ENCODE data around the gene SEMA4A.
"Not testable (repeated sequence)": the region's sequence is repeated elsewhere in the genome, so short reads cannot be mapped to it uniquely, and the experiment has no call there.

The SEMA4A gene

GRCh38 chr1:156153362-156153761 is at the start of gene SEMA4A:
SEMA4A (plus strand) TSS chr1:156153585; CDS start chr1:156154579, 994 bp downstream.
- DNase-seq, result no peak

GRCh38 chr1:156104065-156104810 is 49.1 kb upstream of the SEMA4A start:
- DNase-seq, result peak in 6 of 14 donors; percentile 18 to 41 (median 22)

GRCh38 chr1:156104861-156105832 is 48.2 kb upstream of the SEMA4A start:
- DNase-seq, result no peak

GRCh38 chr1:156106624-156107488 is 46.5 kb upstream of the SEMA4A start:
- DNase-seq, result peak in 5 of 14 donors; percentile 49 to 60 (median 58)

- no peak for DNase-seq
These were observed 45.3 kb upstream of the SEMA4A start for GRCh38 chr1:156108057-156108456.

GRCh38 chr1:156108664-156109241 is 44.6 kb upstream of the SEMA4A start:
- no peak for DNase-seq

GRCh38 chr1:156110252-156110651 is 43.1 kb upstream of the SEMA4A start:
- no peak for DNase-seq

- no peak for DNase-seq
These were observed 41.9 kb upstream of the SEMA4A start for GRCh38 chr1:156111355-156111962.

- peak in 4 of 14 donors; percentile 18 to 48 (median 32) for DNase-seq
These were observed 40.9 kb upstream of the SEMA4A start for GRCh38 chr1:156112276-156113137.

GRCh38 chr1:156113282-156113950 is 40.0 kb upstream of the SEMA4A start:
- no peak for DNase-seq

- peak; percentile 29 to 94 (median 78) for DNase-seq
These were observed 39.1 kb upstream of the SEMA4A start, which contains the start of gene LMNA for GRCh38 chr1:156114101-156114918. LMNA (plus strand) TSS chr1:156114711; CDS start chr1:156114919, 208 bp downstream.

- DNase-seq, result peak in 3 of 14 donors; percentile 62 to 74 (median 70)
These were observed 38.4 kb upstream of the SEMA4A start for GRCh38 chr1:156114919-156115513.

GRCh38 chr1:156115514-156116374 is 37.6 kb upstream of the SEMA4A start:
- DNase-seq, result peak in 10 of 14 donors; percentile 55 to 84 (median 75)

- not testable (repeated sequence) for DNase-seq
These were observed 36.7 kb upstream of the SEMA4A start for GRCh38 chr1:156116731-156117130.

GRCh38 chr1:156117414-156118176 is 35.8 kb upstream of the SEMA4A start:
- DNase-seq, result no peak

- no peak for DNase-seq
These were observed 35.1 kb upstream of the SEMA4A start for GRCh38 chr1:156118177-156118868.

Data from C1 segment of cervical spinal cord (tissue), 14 donors.